Type B pancreatic cell (in vitro differentiated cells): Measurements from ENCODE around the gene WWTR1. TPM values are rescaled to one million over a fixed set of nuclear protein-coding genes. Genes with fewer than 3 reads are reported as not detected.
A peak's percentile ranks its signal among the peaks of the same experiment; 100 is the strongest.

Experiments used
- DNase-seq: peaks from one replicate; pipeline ENCODE4 v3.0.0; 2021; ENCODE audit warnings: mixed read lengths; ENCODE audit not compliant: unreplicated experiment; ENCODE audit errors: extremely low spot score
- H3K27ac Mint-ChIP-seq: 2 replicates; pipeline ENCODE4 v1.8.0; 2021; ENCODE audit warnings: mild to moderate bottlenecking, mixed read lengths
- H3K27me3 Mint-ChIP-seq: 2 replicates; pipeline ENCODE4 v1.8.0; 2021; ENCODE audit warnings: mixed read lengths
- H3K36me3 Mint-ChIP-seq: 2 replicates; pipeline ENCODE4 v1.8.0; 2021; ENCODE audit warnings: mixed read lengths
- H3K4me1 Mint-ChIP-seq: one replicate; pipeline ENCODE4 v1.8.0; 2021; ENCODE audit warnings: mixed read lengths; ENCODE audit not compliant: unreplicated experiment
- H3K4me3 Mint-ChIP-seq: 2 replicates; pipeline ENCODE4 v1.8.0; 2021; ENCODE audit warnings: mild to moderate bottlenecking, mixed read lengths
- H3K9me3 Mint-ChIP-seq: 2 replicates; pipeline ENCODE4 v1.8.0; 2021; ENCODE audit warnings: mixed read lengths
- CTCF ChIP-seq: fragments of 200-600 bp; sonication (generic); conservative IDR thresholded peaks from 2 replicates; pipeline ENCODE4 v1.5.0; 2021; ENCODE audit warnings: antibody characterized with exemption, mild to moderate bottlenecking
- total RNA-seq: library from RNA; stranded (reverse); gene quantifications from 2 replicates; pipeline ENCODE4 v1.2.1, GENCODE V29; 2021; ENCODE audit warnings: low replicate concordance

Gene WWTR1
- total RNA-seq, 1 donor from 2014 or later, result 65.0 TPM

- no peaks in the 10 kb centered on the region for H3K9me3 Mint-ChIP-seq
- no peaks in the 10 kb centered on the region for H3K36me3 Mint-ChIP-seq
- no peak for DNase-seq
- peaks cover 3% of the 10 kb centered on the region for H3K27me3 Mint-ChIP-seq
- H3K4me3 Mint-ChIP-seq, result no peak overlapping the region
- no peak for TF ChIP-seq CTCF
- H3K27ac Mint-ChIP-seq, result no peak overlapping the region
- peaks cover 17% of the 10 kb centered on the region for H3K4me1 Mint-ChIP-seq
These were observed 15.6 kb upstream of the WWTR1 start for GRCh38 chr3:149673393-149673792.

- Mint-ChIP-seq H3K27ac (no peak overlapping the region), H3K4me3 (no peak overlapping the region)
These were observed 13.1 kb upstream of the WWTR1 start for GRCh38 chr3:149670742-149671492.

GRCh38 chr3:149667576-149667975, 9.8 kb upstream of the WWTR1 start:
- Mint-ChIP-seq H3K27me3 (peaks cover 3% of the 10 kb centered on the region), H3K9me3 (peaks cover 5% of the 10 kb centered on the region), H3K36me3 (no peaks in the 10 kb centered on the region), H3K4me1 (peaks cover 20% of the 10 kb centered on the region), H3K4me3 (no peak overlapping the region), H3K27ac (no peak overlapping the region)
- no peak for TF ChIP-seq CTCF
- no peak for DNase-seq

More at GRCh38 chr3:149670742-149671492, 13.1 kb upstream of the WWTR1 start:
- H3K9me3 Mint-ChIP-seq, result no peaks in the 10 kb centered on the region
- H3K36me3 Mint-ChIP-seq, result no peaks in the 10 kb centered on the region
- DNase-seq, result no peak
- peaks cover 8% of the 10 kb centered on the region for H3K4me1 Mint-ChIP-seq
- H3K27me3 Mint-ChIP-seq, result peaks cover 3% of the 10 kb centered on the region
- no peak for TF ChIP-seq CTCF

- no peak for TF ChIP-seq CTCF
- Mint-ChIP-seq H3K27me3 (no peaks in the 10 kb centered on the region), H3K27ac (peak overlapping the region; percentile 84), H3K4me3 (peak overlapping the region; percentile 40), H3K4me1 (peaks cover 29% of the 10 kb centered on the region), H3K36me3 (no peaks in the 10 kb centered on the region), H3K9me3 (peaks cover 5% of the 10 kb centered on the region)
- no peak for DNase-seq
These were observed 6.1 kb upstream of the WWTR1 start for GRCh38 chr3:149663966-149664365.

GRCh38 chr3:149662240-149662887, 4.5 kb upstream of the WWTR1 start:
- Mint-ChIP-seq H3K4me3 (peak overlapping the region; percentile 65), H3K27ac (peak overlapping the region; percentile 73), H3K4me1 (peaks cover 35% of the 10 kb centered on the region), H3K9me3 (peaks cover 5% of the 10 kb centered on the region), H3K27me3 (no peaks in the 10 kb centered on the region), H3K36me3 (no peaks in the 10 kb centered on the region)
- DNase-seq, result no peak
- no peak for TF ChIP-seq CTCF
